ENCODE data around the gene SH3GL3. TPM values are rescaled to one million over a fixed set of nuclear protein-coding genes. Genes with fewer than 3 reads are reported as not detected.

SH3GL3 gene
- total and polyA plus RNA-seq, 2 of the 8 experiments (the other 6 are each of a cell fraction or from before 2014, with no cell fraction given) = 14.1 to 19.1 TPM

DNA sequence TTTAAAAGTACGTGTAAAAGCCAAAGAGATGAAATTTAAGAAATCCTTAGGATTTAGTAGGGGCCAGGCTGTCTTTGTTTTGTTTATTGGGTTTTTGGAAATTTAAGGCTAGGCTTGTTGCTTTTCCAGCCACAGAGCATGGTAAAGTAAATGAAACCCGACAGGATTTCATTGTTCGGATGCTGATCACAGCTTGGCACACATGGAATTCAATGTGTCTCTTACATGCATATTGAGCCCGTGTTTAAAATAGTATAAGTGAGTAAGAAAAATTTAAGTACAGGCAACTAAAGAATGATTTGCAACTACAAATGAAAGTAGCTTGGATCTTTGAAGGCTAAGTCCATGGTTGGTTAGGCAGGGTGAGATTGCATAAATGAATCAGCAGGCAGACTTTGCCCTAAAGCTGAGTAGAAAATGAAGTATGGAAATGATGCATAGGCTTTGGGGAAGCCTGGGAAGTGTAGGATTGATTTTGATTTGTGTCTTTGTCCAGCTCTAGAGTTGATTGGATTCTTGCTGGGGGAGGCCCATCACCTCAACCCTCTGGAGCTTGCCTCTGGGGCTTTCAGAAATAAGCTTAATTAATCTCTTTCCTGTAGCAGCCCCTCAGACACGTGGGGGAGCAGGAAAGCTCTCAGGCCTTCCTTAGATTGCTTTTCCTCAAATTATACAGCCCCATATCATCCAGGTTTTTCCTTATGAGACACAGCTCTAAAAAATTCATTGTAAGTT, 138.6 kb downstream of the SH3GL3 start:
- Histone ChIP-seq H4K5ac (ENCODE audit: insufficient read length, low read depth, low read length) (no peak overlapping the region), H3K9ac (replicated peaks in 1 of 4; ENCODE audit: extremely low read depth in 1 of 4, low read depth in 3 of 4, low read length in 3 of 4) (no peak overlapping the region), H3K9me3 (ENCODE audit: insufficient read depth in 2 of 2, low read depth in 1 of 2, low read length in 1 of 2) (no peaks in the 10 kb centered on the region), H4K8ac (ENCODE audit: extremely low read depth, insufficient read depth, low read length) (no peak overlapping the region), H2BK15ac (ENCODE audit: low read length) (no peak overlapping the region), H3K18ac (ENCODE audit: extremely low read depth, low read length) (no peak overlapping the region), H3K79me2 (ENCODE audit: control insufficient read depth in 1 of 2, insufficient read depth in 2 of 2, low read length in 2 of 2) (no peaks in the 10 kb centered on the region), H4K20me1 (replicated peaks in 1 of 2; ENCODE audit: control insufficient read depth in 1 of 2, insufficient read depth in 2 of 2, low read length in 2 of 2) (no peaks in the 10 kb centered on the region), H2BK20ac (ENCODE audit: low read length) (no peak overlapping the region), H3K14ac (ENCODE audit: insufficient read length) (no peak overlapping the region), H3K56ac (replicated peaks; ENCODE audit: insufficient read length, low read depth, low read length) (no peak overlapping the region), H3K36me3 (ENCODE audit: control insufficient read depth in 2 of 4, insufficient read depth in 4 of 4, low read length in 3 of 4) (no peaks in the 10 kb centered on the region; a peak in 2 of 8 replicates), H3K79me1 (ENCODE audit: low read depth, low read length) (no peaks in the 10 kb centered on the region), H3K4me2 (ENCODE audit: insufficient read depth in 1 of 2, low read depth in 2 of 2, low read length in 2 of 2) (no peak overlapping the region), H3K23ac (ENCODE audit: insufficient read length) (no peak overlapping the region), H3K4me1 (replicated peaks in 1 of 4; ENCODE audit: control insufficient read depth in 3 of 4, insufficient read depth in 4 of 4, low read length in 3 of 4) (no peaks in the 10 kb centered on the region; a peak in 1 of 7 replicates), H2BK5ac (ENCODE audit: low read depth, low read length) (no peak overlapping the region), H3K4ac (replicated peaks; ENCODE audit: insufficient read length, low read depth, low read length) (no peak overlapping the region), H2AFZ (ENCODE audit: low read length) (no peak overlapping the region), H3K23me2 (ENCODE audit: low read depth, low read length) (no peaks in the 10 kb centered on the region), H3K27me3 (replicated peaks in 1 of 4; ENCODE audit: control insufficient read depth in 3 of 4, extremely low read depth in 1 of 4, insufficient read depth in 3 of 4, low read length in 3 of 4) (no peaks in the 10 kb centered on the region), H2BK120ac (replicated peaks; ENCODE audit: low read depth, low read length) (no peak overlapping the region), H4K91ac (replicated peaks; ENCODE audit: insufficient read length, low read length) (no peak overlapping the region), H2AK5ac (ENCODE audit: low read depth, low read length) (no peak overlapping the region), H3K4me3 (ENCODE audit: extremely low read depth in 1 of 4, insufficient read depth in 2 of 4, low read depth in 3 of 4, low read length in 4 of 4) (no peak overlapping the region), H2BK12ac (ENCODE audit: low read depth, low read length) (no peak overlapping the region), H3K27ac (ENCODE audit: low read depth, low read length) (no peak overlapping the region)
- FAIRE-seq = no peak
- CTCF ChIA-PET (ENCODE audit: partially characterized antibody) = interaction anchor here (0.8 to 4.3 kb wide), 11 partner anchors 8 to 337 kb away, joined by 3 to 16 read pairs (median 6); partner anchors contain the start of gene SH3GL3
- WGBS, 2 experiments (ENCODE audit: extremely low coverage in 1 of 2, insufficient coverage in 1 of 2, insufficient read length in 1 of 2, insufficient replicate concordance in 2 of 2, low coverage in 1 of 2, low lambda C conversion rate in 2 of 2, missing lambda C conversion rate in 1 of 2) = 82% methylated on average over 5 of the region's 5 CpGs; no CpG with 5 or more reads in 1 of the 2 experiments
- no peak for DNase-seq (ENCODE audit: low read depth in 1 of 2, low spot score in 2 of 2)
- TF ChIP-seq SIX5 (IDR thresholded peaks at IDR 0.05; ENCODE audit: low read depth, low read length) (no peak), RBBP5 (IDR thresholded peaks at IDR 0.05; ENCODE audit: borderline replicate concordance, low read depth, low read length) (no peak), KDM4A (IDR thresholded peaks at IDR 0.05; ENCODE audit: low read depth, low read length, severe bottlenecking) (no peak), CTBP2 (IDR thresholded peaks at IDR 0.05; ENCODE audit: borderline replicate concordance, insufficient read depth, insufficient read length, low read length) (no peak)
- TF ChIP-seq, protein P1, sequence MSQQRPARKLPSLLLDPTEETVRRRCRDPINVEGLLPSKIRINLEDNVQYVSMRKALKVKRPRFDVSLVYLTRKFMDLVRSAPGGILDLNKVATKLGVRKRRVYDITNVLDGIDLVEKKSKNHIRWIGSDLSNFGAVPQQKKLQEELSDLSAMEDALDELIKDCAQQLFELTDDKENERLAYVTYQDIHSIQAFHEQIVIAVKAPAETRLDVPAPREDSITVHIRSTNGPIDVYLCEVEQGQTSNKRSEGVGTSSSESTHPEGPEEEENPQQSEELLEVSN (IDR thresholded peaks at IDR 0.05) = no peak
- POLR2A ChIA-PET (ENCODE audit: partially characterized antibody) = no interaction called here

All from H1 (cell line).